HUES6 (cell line): ENCODE data around the gene TPH2.

ENCODE experiments used
- H3K27ac ChIP-seq: 2 replicates; pipeline ENCODE4 v1.7.0; 2013; ENCODE audit warnings: low read depth, mild to moderate bottlenecking, low read length, inconsistent platforms
- H3K27me3 ChIP-seq: 2 replicates; pipeline ENCODE4 v1.6.1; 2013; ENCODE audit warnings: low read length; ENCODE audit not compliant: control insufficient read depth, insufficient read depth
- H3K36me3 ChIP-seq: 2 replicates; pipeline ENCODE4 v1.6.1; 2013; ENCODE audit warnings: low read length; ENCODE audit not compliant: control insufficient read depth, insufficient read depth
- H3K4me1 ChIP-seq: 2 replicates; pipeline ENCODE4 v1.6.1; 2013; ENCODE audit warnings: low read length; ENCODE audit not compliant: control insufficient read depth, insufficient read depth
- H3K4me3 ChIP-seq: 2 replicates; pipeline ENCODE4 v1.5.1; 2013; ENCODE audit warnings: low read depth, low read length
- H3K9ac ChIP-seq: one replicate; pipeline ENCODE4 v1.6.1; 2013; ENCODE audit warnings: mild to moderate bottlenecking, low read length
- H3K9me3 ChIP-seq: 2 replicates; pipeline ENCODE4 v1.6.1; 2013; ENCODE audit warnings: low read depth, low read length; ENCODE audit not compliant: control insufficient read depth, insufficient read depth

The TPH2 gene

GRCh38 chr12:72030277-72030676, 91.6 kb downstream of the TPH2 start:
- H3K4me3 ChIP-seq = no peak overlapping the region
- H3K27ac ChIP-seq = no peak overlapping the region
- no peaks in the 10 kb centered on the region for H3K36me3 ChIP-seq
- H3K4me1 ChIP-seq = no peaks in the 10 kb centered on the region
- no peaks in the 10 kb centered on the region for H3K9me3 ChIP-seq
- H3K9ac ChIP-seq = no peak overlapping the region
- H3K27me3 ChIP-seq = no peaks in the 10 kb centered on the region

DNA sequence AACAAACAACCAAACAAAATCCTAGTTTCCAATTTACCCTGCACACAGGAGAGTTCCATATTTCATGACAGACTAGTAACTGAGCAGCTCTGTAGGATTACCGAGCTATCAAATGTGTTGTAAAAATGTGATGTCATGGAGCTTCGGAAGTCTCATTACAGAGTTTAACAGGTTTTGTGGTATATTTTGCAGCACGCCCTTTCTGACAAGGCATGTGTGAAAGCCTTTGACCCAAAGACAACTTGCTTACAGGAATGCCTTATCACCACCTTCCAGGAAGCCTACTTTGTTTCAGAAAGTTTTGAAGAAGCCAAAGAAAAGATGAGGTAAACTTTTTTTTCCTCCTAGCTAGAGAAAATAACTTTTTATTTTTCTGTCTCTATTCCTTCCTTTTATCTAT, 92.4 kb downstream of the TPH2 start:
- Histone ChIP-seq H3K4me1 (peaks cover 7% of the 10 kb centered on the region; the same call in 1 of the 2 replicates), H3K36me3 (no peaks in the 10 kb centered on the region), H3K9ac (no peak overlapping the region)

GRCh38 chr12:72033991-72034390, 95.3 kb downstream of the TPH2 start:
- Histone ChIP-seq H3K4me3 (no peak overlapping the region), H3K9me3 (no peaks in the 10 kb centered on the region), H3K36me3 (no peaks in the 10 kb centered on the region), H3K27me3 (no peaks in the 10 kb centered on the region), H3K9ac (no peak overlapping the region), H3K27ac (no peak overlapping the region), H3K4me1 (peaks cover 16% of the 10 kb centered on the region; the same call in 1 of the 2 replicates)

More for the DNA sequence above, 92.4 kb downstream of the TPH2 start:
- no peaks in the 10 kb centered on the region for H3K27me3 ChIP-seq
- no peaks in the 10 kb centered on the region for H3K9me3 ChIP-seq
- no peak overlapping the region for H3K4me3 ChIP-seq
- H3K27ac ChIP-seq = no peak overlapping the region

- Histone ChIP-seq H3K36me3 (no peaks in the 10 kb centered on the region), H3K9ac (no peak overlapping the region), H3K27ac (no peak overlapping the region), H3K4me3 (no peak overlapping the region), H3K9me3 (peaks cover 16% of the 10 kb centered on the region), H3K27me3 (no peaks in the 10 kb centered on the region), H3K4me1 (peaks cover 16% of the 10 kb centered on the region; the same call in 1 of the 2 replicates)
These were observed 97.0 kb downstream of the TPH2 start for GRCh38 chr12:72035625-72036024.

GRCh38 chr12:72036393-72036792, 97.7 kb downstream of the TPH2 start:
- no peak overlapping the region for H3K9ac ChIP-seq
- no peaks in the 10 kb centered on the region for H3K36me3 ChIP-seq
- H3K27me3 ChIP-seq = no peaks in the 10 kb centered on the region

DNA sequence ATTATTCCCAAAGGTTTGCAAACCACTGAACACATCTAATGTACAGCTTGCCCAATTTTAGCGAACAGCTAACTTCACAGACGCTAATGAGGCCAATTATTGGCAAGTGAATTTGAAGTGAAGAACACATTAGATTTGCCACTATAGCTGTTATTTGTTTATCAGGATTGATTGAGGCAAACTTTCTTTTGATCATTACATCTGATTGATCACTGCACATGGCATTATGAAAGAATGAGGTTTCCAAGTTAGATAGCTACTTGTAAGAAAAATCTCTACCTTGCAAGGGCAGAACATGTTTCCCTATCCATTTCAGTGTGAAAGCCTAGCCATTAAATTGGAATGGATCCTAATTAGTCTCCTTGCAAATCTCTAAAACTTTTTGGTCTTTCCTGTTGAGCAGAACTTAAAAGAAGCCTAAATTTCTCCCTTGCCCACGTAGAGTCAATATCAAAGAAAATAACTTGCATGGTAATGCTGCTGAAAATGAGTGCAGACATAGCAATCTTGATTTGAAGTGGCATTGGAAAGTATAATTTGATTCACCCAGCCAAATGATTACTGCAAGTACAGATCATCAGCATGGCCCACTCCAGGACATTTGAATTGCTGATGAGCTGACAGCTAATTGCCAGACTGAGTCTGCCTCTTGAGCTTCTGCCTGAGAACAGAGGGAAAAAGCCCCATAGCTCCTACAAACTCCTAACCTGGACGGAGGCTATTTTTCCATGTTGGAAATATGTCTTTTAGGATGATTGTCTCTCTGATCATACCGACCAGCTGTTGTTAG, 98.6 kb downstream of the TPH2 start:
- H3K4me1 ChIP-seq = peaks cover 16% of the 10 kb centered on the region; the same call in 1 of the 2 replicates
- no peaks in the 10 kb centered on the region for H3K27me3 ChIP-seq
- no peak overlapping the region for H3K9ac ChIP-seq
- no peak overlapping the region for H3K4me3 ChIP-seq
- H3K27ac ChIP-seq = no peak overlapping the region
- H3K9me3 ChIP-seq = peaks cover 16% of the 10 kb centered on the region
- H3K36me3 ChIP-seq = no peaks in the 10 kb centered on the region

More at GRCh38 chr12:72036393-72036792, 97.7 kb downstream of the TPH2 start:
- Histone ChIP-seq H3K9me3 (peaks cover 16% of the 10 kb centered on the region), H3K4me1 (peaks cover 16% of the 10 kb centered on the region; the same call in 1 of the 2 replicates), H3K4me3 (no peak overlapping the region), H3K27ac (no peak overlapping the region)

DNA sequence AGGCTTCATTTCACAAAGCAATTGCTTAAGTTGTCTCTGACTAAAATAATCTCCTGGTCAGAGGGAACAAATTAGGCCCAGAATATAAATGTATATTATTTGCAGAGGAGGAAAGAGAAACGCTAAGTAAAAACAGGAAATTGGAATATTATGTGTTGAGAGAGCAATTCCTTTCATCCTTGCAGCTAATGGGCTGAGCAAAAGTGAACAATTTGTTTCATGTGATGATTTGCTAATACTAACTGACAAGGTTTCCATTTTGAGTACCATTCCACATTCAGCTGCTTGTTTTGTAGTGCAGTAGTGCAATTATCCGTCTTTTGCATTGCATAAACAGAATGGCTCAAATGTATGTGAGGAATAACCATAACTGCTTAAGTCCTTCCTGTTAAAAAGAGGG, 103.2 kb downstream of the TPH2 start:
- Histone ChIP-seq H3K27ac (no peak overlapping the region), H3K27me3 (no peaks in the 10 kb centered on the region), H3K9ac (no peak overlapping the region), H3K9me3 (peaks cover 16% of the 10 kb centered on the region), H3K4me1 (peaks cover 8% of the 10 kb centered on the region; the same call in 1 of the 2 replicates), H3K4me3 (no peak overlapping the region), H3K36me3 (no peaks in the 10 kb centered on the region)

- Histone ChIP-seq H3K4me1 (no peaks in the 10 kb centered on the region), H3K36me3 (no peaks in the 10 kb centered on the region), H3K4me3 (no peak overlapping the region), H3K27me3 (no peaks in the 10 kb centered on the region), H3K9me3 (no peaks in the 10 kb centered on the region; the same call in 1 of the 2 replicates), H3K9ac (no peak overlapping the region), H3K27ac (no peak overlapping the region)
These were observed 115.0 kb downstream of the TPH2 start for GRCh38 chr12:72053604-72054003.

DNA sequence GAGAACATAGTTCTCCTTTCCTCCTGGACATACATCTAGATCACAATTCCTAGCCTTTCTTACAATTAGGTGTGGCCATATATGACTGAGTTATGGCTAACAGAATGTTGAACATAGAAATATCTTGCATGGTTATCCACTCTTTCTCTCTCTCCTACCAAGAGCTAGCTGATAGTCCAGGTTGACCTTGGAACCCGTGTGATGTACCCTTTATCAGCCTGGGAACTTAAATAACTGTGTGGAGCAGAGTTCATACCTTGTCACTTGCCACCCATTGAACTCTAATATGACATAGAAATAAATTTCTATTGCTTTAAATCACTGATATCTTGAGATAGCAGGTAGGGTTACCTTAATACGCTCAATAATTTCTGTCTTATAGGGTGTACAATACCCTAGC, 115.9 kb downstream of the TPH2 start:
- no peaks in the 10 kb centered on the region for H3K27me3 ChIP-seq
- no peaks in the 10 kb centered on the region for H3K36me3 ChIP-seq
- H3K4me1 ChIP-seq = no peaks in the 10 kb centered on the region
- H3K4me3 ChIP-seq = no peak overlapping the region
- H3K9ac ChIP-seq = no peak overlapping the region
- H3K9me3 ChIP-seq = no peaks in the 10 kb centered on the region; the same call in 1 of the 2 replicates
- no peak overlapping the region for H3K27ac ChIP-seq

GRCh38 chr12:72057330-72057914, 118.8 kb downstream of the TPH2 start:
- Histone ChIP-seq H3K27me3 (no peaks in the 10 kb centered on the region), H3K27ac (no peak overlapping the region), H3K9ac (no peak overlapping the region), H3K4me3 (no peak overlapping the region), H3K9me3 (no peaks in the 10 kb centered on the region; the same call in 1 of the 2 replicates), H3K36me3 (no peaks in the 10 kb centered on the region), H3K4me1 (no peaks in the 10 kb centered on the region)

GRCh38 chr12:72063073-72063472, 124.4 kb downstream of the TPH2 start:
- H3K36me3 ChIP-seq = no peaks in the 10 kb centered on the region
- H3K9me3 ChIP-seq = no peaks in the 10 kb centered on the region
- H3K27ac ChIP-seq = no peak overlapping the region
- no peak overlapping the region for H3K9ac ChIP-seq
- no peaks in the 10 kb centered on the region for H3K4me1 ChIP-seq
- no peaks in the 10 kb centered on the region for H3K27me3 ChIP-seq
- H3K4me3 ChIP-seq = no peak overlapping the region
